ENCODE measurements around the gene USP5. TPM values are rescaled to one million over a fixed set of nuclear protein-coding genes. Genes with fewer than 3 reads are reported as not detected.

USP5 gene
- total and polyA plus RNA-seq, 2 donors (not counting 3 experiments of a cell fraction or from before 2014, with no cell fraction given), result 68.9 to 135 TPM

DNA sequence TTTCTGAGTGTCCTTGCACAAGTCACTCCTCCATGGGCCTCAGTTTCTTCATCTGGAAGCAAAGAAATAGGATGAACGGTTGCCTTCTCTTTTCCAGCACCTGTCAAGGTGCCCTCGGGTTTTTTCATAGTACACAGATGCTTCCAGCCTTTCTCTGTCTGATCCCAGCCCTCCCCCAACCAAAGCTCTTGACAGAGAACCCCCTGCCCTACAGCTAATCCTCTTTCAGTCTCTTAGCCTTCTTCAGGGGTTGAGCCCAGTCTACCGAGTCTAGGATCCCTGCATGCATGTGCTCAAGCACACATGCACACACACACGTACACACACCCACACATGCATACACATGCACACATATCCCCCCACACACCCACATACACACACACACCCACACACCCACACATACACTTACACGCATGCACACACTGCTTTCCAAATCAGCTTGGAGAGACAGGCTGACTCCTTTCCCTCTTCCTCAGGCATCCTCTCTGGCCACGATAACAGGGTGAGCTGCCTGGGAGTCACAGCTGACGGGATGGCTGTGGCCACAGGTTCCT lies 5.6 kb upstream of the USP5 start:
- no TSS peak for BruUV-seq (replicated peaks)
- peaks cover 11% of the 10 kb centered on the region for H3K4me1 ChIP-seq (ENCODE audit: control insufficient read depth, extremely low read depth, insufficient read depth, low read length)
- TF ChIP-seq JUN (IDR thresholded peaks at IDR 0.05; ENCODE audit: borderline replicate concordance, insufficient read depth, insufficient read length, low read depth) (no peak), POLR2AphosphoS5 (IDR thresholded peaks at IDR 0.05; ENCODE audit: insufficient read depth, low read depth, low read length) (no peak), EZH2 (IDR thresholded peaks at IDR 0.05; ENCODE audit: borderline replicate concordance, low read depth, low read length, severe bottlenecking) (no peak), MYC (IDR thresholded peaks at IDR 0.05; ENCODE audit: low read depth, low read length) (no peak), FOS (IDR thresholded peaks at IDR 0.05; ENCODE audit: borderline replicate concordance, insufficient read depth, low read length) (no peak), POLR2A (IDR thresholded peaks at IDR 0.05; ENCODE audit: low read depth, low read length) (no peak), GATA2 (IDR thresholded peaks at IDR 0.05; ENCODE audit: insufficient read depth, insufficient read length, low read depth, low read length) (no peak)
- TF ChIP-seq, protein P1, sequence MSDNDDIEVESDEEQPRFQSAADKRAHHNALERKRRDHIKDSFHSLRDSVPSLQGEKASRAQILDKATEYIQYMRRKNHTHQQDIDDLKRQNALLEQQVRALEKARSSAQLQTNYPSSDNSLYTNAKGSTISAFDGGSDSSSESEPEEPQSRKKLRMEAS (IDR thresholded peaks at IDR 0.05; ENCODE audit: insufficient read depth, insufficient read length), result no peak
- TF ChIP-seq, protein P2, sequence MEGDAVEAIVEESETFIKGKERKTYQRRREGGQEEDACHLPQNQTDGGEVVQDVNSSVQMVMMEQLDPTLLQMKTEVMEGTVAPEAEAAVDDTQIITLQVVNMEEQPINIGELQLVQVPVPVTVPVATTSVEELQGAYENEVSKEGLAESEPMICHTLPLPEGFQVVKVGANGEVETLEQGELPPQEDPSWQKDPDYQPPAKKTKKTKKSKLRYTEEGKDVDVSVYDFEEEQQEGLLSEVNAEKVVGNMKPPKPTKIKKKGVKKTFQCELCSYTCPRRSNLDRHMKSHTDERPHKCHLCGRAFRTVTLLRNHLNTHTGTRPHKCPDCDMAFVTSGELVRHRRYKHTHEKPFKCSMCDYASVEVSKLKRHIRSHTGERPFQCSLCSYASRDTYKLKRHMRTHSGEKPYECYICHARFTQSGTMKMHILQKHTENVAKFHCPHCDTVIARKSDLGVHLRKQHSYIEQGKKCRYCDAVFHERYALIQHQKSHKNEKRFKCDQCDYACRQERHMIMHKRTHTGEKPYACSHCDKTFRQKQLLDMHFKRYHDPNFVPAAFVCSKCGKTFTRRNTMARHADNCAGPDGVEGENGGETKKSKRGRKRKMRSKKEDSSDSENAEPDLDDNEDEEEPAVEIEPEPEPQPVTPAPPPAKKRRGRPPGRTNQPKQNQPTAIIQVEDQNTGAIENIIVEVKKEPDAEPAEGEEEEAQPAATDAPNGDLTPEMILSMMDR (IDR thresholded peaks at IDR 0.05; ENCODE audit: extremely low read depth in 1 of 2, insufficient read depth in 1 of 2, low read depth in 1 of 2, low read length in 2 of 2), result no peak
- FAIRE-seq, result no peak
- POLR2A ChIA-PET, result no interaction called here
- no peak overlapping the region for H3K9ac ChIP-seq (replicated peaks; ENCODE audit: extremely low read depth, insufficient read depth, low read length)
- H3K9me1 ChIP-seq (replicated peaks; ENCODE audit: control insufficient read depth, extremely low read depth, insufficient read depth, low read length), result no peaks in the 10 kb centered on the region
- peaks cover 11 to 42% of the 10 kb centered on the region in 2 experiments for H3K36me3 ChIP-seq (ENCODE audit: control insufficient read depth in 2 of 2, extremely low read depth in 1 of 2, insufficient read depth in 2 of 2, low read length in 2 of 2)
- no peaks in the 10 kb centered on the region for H4K20me1 ChIP-seq (replicated peaks; ENCODE audit: control insufficient read depth, extremely low read depth, insufficient read depth, low read length)
- dilution Hi-C loops (cut with MboI; ENCODE audit: extremely low pct_ligation_motif_present, low sequenced_read_pairs) (no loop called here), intact Hi-C loops (cut with micrococcal nuclease) (no loop called here)
- H3K4me3 ChIP-seq (replicated peaks in 1 of 3; ENCODE audit: insufficient read depth in 1 of 3, low read depth in 1 of 3, low read length in 3 of 3), result no peak overlapping the region
- no peaks in the 10 kb centered on the region for H3K9me3 ChIP-seq (replicated peaks; ENCODE audit: control insufficient read depth, insufficient read depth, low read length)
- H3K27ac ChIP-seq (ENCODE audit: insufficient read depth, low read depth, low read length), result no peak overlapping the region
- no peak overlapping the region for H3K4me2 ChIP-seq (ENCODE audit: insufficient read depth, low read length)
- no peak overlapping the region for H2AFZ ChIP-seq (ENCODE audit: low read depth, low read length)
- peaks cover 20% of the 10 kb centered on the region for H3K79me2 ChIP-seq (ENCODE audit: control insufficient read depth, insufficient read depth, low read length)
- CTCF ChIA-PET, result interaction anchor here (0.8 to 1.0 kb wide), 2 partner anchors 12 to 93 kb away, joined by 3 read pairs; partner anchors contain the start of gene MLF2
- DNase-seq (ENCODE audit: low read depth, low spot score), result no peak
- H3K27me3 ChIP-seq (ENCODE audit: control insufficient read depth in 2 of 2, insufficient read depth in 2 of 2, low read length in 2 of 2), result no peaks in the 10 kb centered on the region
